Transverse colon (tissue), 4 donors: ENCODE measurements around the gene NAA25.

Experiments
- EP300 ChIP-seq: sonication (generic); formaldehyde crosslinking; IDR thresholded peaks from one replicate; pipeline ENCODE4 v1.6.1; 2017; ENCODE audit warnings: antibody characterized with exemption, low read depth
- POLR2A ChIP-seq: fragments of 450-650 bp; IDR thresholded peaks from one replicate; pipeline ENCODE4 v1.6.1; 2016; ENCODE audit warnings: antibody characterized with exemption, mild to moderate bottlenecking, moderate library complexity
- POLR2AphosphoS5 ChIP-seq, 3 donors: sonication (generic); formaldehyde crosslinking; IDR thresholded peaks; one replicate each; pipeline ENCODE4 v1.6.1; 2016; ENCODE audit warnings: antibody characterized with exemption in 3 of 3
- TF ChIP-seq, protein P1 (sequence below), 5 experiments: fragments of 200-600 bp in 3 of 5; fragments of 450-650 bp in 2 of 5; sonication (generic) in 3 of 5; IDR thresholded peaks; 1 replicate in 2 of 5; 2 replicates in 3 of 5; pipeline ENCODE4 v1.5.1; 2016 to 2017; ENCODE audit warnings: antibody characterized with exemption in 5 of 5, inconsistent platforms in 3 of 5, mild to moderate bottlenecking in 2 of 5, moderate library complexity in 1 of 5

DNA sequence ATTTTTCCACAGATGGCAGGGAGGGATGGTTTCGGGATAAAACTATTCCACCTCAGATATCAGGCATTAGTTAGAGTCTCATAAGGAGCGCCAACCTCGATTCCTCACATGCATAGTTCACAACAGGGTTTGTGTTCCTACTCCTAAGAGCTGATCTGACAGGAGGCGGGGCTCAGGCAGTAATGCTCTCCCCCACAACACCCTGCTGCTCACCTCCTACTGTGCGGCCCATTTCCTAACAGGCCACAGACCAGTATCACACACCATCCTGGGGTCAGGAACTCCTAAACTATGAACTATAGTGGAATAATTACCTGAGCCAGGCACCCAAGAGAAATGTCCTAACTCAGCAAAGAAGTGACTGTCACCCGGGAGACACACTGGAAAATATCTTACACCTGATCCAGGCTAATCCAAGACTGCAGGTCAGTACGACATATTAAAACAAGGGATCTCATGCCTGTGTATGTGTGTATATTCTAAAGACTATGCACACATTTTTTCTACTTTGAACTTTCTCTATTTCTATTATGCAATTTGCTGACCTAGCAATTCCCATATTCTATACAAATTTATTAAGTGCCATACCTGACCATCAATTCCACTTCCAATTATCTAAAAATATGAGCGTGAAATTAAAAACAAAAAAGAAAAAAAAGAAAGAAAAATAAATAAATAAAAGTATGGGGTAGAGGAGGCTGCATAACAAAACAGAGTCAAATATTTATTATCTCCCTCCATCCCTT is 4.7 kb downstream of the NAA25 start:
- TF ChIP-seq, protein P1, sequence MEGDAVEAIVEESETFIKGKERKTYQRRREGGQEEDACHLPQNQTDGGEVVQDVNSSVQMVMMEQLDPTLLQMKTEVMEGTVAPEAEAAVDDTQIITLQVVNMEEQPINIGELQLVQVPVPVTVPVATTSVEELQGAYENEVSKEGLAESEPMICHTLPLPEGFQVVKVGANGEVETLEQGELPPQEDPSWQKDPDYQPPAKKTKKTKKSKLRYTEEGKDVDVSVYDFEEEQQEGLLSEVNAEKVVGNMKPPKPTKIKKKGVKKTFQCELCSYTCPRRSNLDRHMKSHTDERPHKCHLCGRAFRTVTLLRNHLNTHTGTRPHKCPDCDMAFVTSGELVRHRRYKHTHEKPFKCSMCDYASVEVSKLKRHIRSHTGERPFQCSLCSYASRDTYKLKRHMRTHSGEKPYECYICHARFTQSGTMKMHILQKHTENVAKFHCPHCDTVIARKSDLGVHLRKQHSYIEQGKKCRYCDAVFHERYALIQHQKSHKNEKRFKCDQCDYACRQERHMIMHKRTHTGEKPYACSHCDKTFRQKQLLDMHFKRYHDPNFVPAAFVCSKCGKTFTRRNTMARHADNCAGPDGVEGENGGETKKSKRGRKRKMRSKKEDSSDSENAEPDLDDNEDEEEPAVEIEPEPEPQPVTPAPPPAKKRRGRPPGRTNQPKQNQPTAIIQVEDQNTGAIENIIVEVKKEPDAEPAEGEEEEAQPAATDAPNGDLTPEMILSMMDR (IDR thresholded peaks at IDR 0.05), result no peak
- TF ChIP-seq POLR2AphosphoS5 (IDR thresholded peaks at IDR 0.05) (no peak), POLR2A (no peak), EP300 (no peak)
